HepG2 (cell line): ENCODE measurements around the gene SMTNL2. TPM values are rescaled to one million over a fixed set of nuclear protein-coding genes. Genes with fewer than 3 reads are reported as not detected.

Experiments
- ARNT2 ChIP-seq: sonication (generic); formaldehyde crosslinking; IDR thresholded peaks from 2 replicates; pipeline ENCODE4 v1.8.0; 2022; ENCODE audit warnings: mild to moderate bottlenecking, low read depth, missing genetic modification reagents, moderate library complexity
- ATRX ChIP-seq: sonication (generic); formaldehyde crosslinking; IDR thresholded peaks from 2 replicates; pipeline ENCODE4 v1.4.0; 2020; ENCODE audit warnings: missing genetic modification reagents, borderline replicate concordance
- CBX2 ChIP-seq, 2 experiments: fragments of 200-600 bp in 1 of 2; sonication (generic); formaldehyde crosslinking in 1 of 2; IDR thresholded peaks; 2 replicates each; pipeline versions ENCODE4 v1.7.0 to v1.8.1; 2018 to 2022; ENCODE audit warnings: low read depth in 2 of 2, low read length in 1 of 2, mild to moderate bottlenecking in 1 of 2, missing genetic modification reagents in 1 of 2
- EZH2 ChIP-seq: conservative IDR thresholded peaks from 2 replicates; pipeline ENCODE4 v1.6.1; 2012; ENCODE audit warnings: mild to moderate bottlenecking, low read depth, low read length, moderate library complexity
- FOXK2 ChIP-seq: fragments of 450-650 bp; IDR thresholded peaks from 2 replicates; pipeline ENCODE4 v1.6.1; 2016
- MXD4 ChIP-seq: IDR thresholded peaks from 2 replicates; pipeline ENCODE4 v1.6.1; 2016; ENCODE audit warnings: mild to moderate bottlenecking, missing biosample characterization, missing genetic modification reagents
- MYC ChIP-seq: sonication (generic); formaldehyde crosslinking; IDR thresholded peaks from 2 replicates; pipeline ENCODE4 v1.9.0; 2021; ENCODE audit warnings: missing genetic modification reagents, borderline replicate concordance
- NKX3-1 ChIP-seq: sonication (generic); formaldehyde crosslinking; IDR thresholded peaks from 2 replicates; pipeline ENCODE4 v1.5.0; 2020; ENCODE audit warnings: missing genetic modification reagents
- PAF1 ChIP-seq: IDR thresholded peaks from 2 replicates; pipeline ENCODE4 v1.6.1; 2016; ENCODE audit warnings: missing genetic modification reagents, missing compliant biosample characterization
- SMYD3 ChIP-seq: sonication (generic); formaldehyde crosslinking; IDR thresholded peaks from 2 replicates; pipeline ENCODE4 v1.8.1; 2023; ENCODE audit warnings: mild to moderate bottlenecking, missing genetic modification reagents
- SOX13 ChIP-seq, 3 experiments: fragments of 450-650 bp in 1 of 3; sonication (generic) in 1 of 3; formaldehyde crosslinking in 1 of 3; IDR thresholded peaks in 2 of 3; conservative IDR thresholded peaks in 1 of 3; 2 replicates each; pipeline versions ENCODE4 v1.5.0 to v1.6.1; 2016 to 2020; ENCODE audit warnings: antibody characterized with exemption in 1 of 3, mild to moderate bottlenecking in 1 of 3, missing compliant biosample characterization in 1 of 3, missing genetic modification reagents in 1 of 3, moderate library complexity in 1 of 3
- ZC3H13 ChIP-seq: sonication (generic); formaldehyde crosslinking; IDR thresholded peaks from 2 replicates; pipeline ENCODE4 v1.8.1; 2023; ENCODE audit warnings: mild to moderate bottlenecking, missing genetic modification reagents, moderate library complexity
- ZNF414 ChIP-seq: sonication (generic); formaldehyde crosslinking; IDR thresholded peaks from 2 replicates; pipeline ENCODE4 v1.5.0; 2020; ENCODE audit warnings: missing genetic modification reagents
- ZNF431 ChIP-seq: sonication (generic); formaldehyde crosslinking; IDR thresholded peaks from 2 replicates; pipeline ENCODE4 v1.9.0; 2022; ENCODE audit warnings: missing genetic modification reagents, low read depth, mild to moderate bottlenecking, borderline replicate concordance
- ZNF775 ChIP-seq: sonication (generic); formaldehyde crosslinking; IDR thresholded peaks from 2 replicates; pipeline ENCODE4 v1.4.0; 2020; ENCODE audit warnings: missing genetic modification reagents, mild to moderate bottlenecking, moderate library complexity, borderline replicate concordance
- ZSCAN9 ChIP-seq: IDR thresholded peaks from 2 replicates; pipeline ENCODE4 v1.6.1; 2016; ENCODE audit warnings: borderline replicate concordance
- ZZZ3 ChIP-seq: sonication (generic); formaldehyde crosslinking; IDR thresholded peaks from 2 replicates; pipeline ENCODE4 v1.4.0; 2020; ENCODE audit warnings: missing genetic modification reagents, mild to moderate bottlenecking, borderline replicate concordance
- polyA plus RNA-seq, 8 experiments: library from polyadenylated mRNA; depleted of rRNA in 3 of 8; stranded (reverse) in 7 of 8; unstranded in 1 of 8; fragments of >200 nt; fragmentation: Illumina TruSeq in 4 of 8; extraction: Trizol in 4 of 8; gene quantifications; 2 replicates each; pipeline versions ENCODE4 v1.2.1 to v1.2.3, GENCODE V29; 2011 to 2016; ENCODE audit warnings: low read depth in 4 of 8, missing spikeins in 1 of 8, mixed read lengths in 1 of 8; ENCODE audit not compliant: insufficient read depth in 1 of 8
- total RNA-seq, 5 experiments: library from RNA; depleted of rRNA; stranded (reverse); fragments of >200 nt; fragmentation: Illumina TruSeq; extraction: Trizol; gene quantifications; 2 replicates each; pipeline ENCODE4 v1.2.3, GENCODE V29; 2016; ENCODE audit warnings: low read depth in 1 of 5
- TF ChIP-seq, protein P1 (sequence below): sonication (generic); formaldehyde crosslinking; IDR thresholded peaks from 2 replicates; pipeline ENCODE4 v1.8.0; 2022; ENCODE audit warnings: mild to moderate bottlenecking, missing genetic modification reagents; ENCODE audit not compliant: insufficient replicate concordance
- TF ChIP-seq, protein P2 (sequence below): sonication (generic); formaldehyde crosslinking; IDR thresholded peaks from 2 replicates; pipeline ENCODE4 v1.8.1; 2023; ENCODE audit warnings: mild to moderate bottlenecking, missing genetic modification reagents
- TF ChIP-seq, protein P3 (sequence below): sonication (generic); formaldehyde crosslinking; IDR thresholded peaks from 2 replicates; pipeline ENCODE4 v1.4.0; 2020; ENCODE audit warnings: mild to moderate bottlenecking, missing genetic modification reagents
- TF ChIP-seq, protein P4 (sequence below): sonication (generic); formaldehyde crosslinking; conservative IDR thresholded peaks from 2 replicates; pipeline ENCODE4 v1.4.0; 2020; ENCODE audit warnings: missing genetic modification reagents

Gene SMTNL2
- total and polyA plus RNA-seq, 2 of the 13 experiments (the other 11 are each of a cell fraction or from before 2014, with no cell fraction given): 0.41 to 5.1 TPM

DNA sequence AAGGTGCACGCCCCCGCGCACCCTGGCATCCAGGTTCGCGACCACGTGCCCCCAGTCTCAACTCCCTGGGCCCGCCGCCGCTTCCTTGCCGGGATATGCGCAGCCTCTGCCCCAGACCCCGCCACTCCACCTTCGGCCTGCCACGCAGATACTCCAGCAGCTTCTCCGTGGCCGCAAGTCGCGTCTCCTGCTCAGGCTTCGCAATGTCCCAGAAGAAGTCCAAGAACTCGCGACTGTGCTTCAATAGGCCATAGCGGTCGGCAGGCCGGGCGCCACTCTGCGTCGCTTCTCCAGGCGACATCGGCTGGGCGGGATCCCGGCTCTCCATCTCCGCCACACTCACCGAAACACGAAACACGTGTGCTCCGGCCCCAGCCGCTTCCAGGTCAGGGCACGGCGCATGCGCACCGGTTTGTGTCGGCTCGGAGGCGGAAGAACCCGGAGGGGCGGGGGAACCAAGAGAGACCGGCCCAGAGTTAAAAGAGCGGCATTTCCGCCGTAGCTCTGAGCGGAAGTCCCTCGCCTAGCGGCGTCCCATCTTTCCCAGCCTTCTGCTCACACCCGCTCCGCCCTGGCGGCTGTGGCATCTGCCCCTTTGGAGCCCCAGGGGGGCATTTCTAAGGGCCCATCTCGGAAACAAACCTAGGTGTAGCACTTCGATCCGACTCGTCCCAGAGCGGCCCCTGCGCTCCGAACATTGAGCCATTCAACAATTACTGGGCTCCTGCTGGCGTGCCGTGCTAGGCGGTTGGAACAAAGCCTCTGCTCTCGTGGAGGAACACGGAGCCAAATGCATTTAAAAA, 29.1 kb upstream of the SMTNL2 start, which contains the start of gene MYBBP1A (continued):
- no peak for TF ChIP-seq PAF1 (CRISPR knock-in tag)
- TF ChIP-seq, protein P1, sequence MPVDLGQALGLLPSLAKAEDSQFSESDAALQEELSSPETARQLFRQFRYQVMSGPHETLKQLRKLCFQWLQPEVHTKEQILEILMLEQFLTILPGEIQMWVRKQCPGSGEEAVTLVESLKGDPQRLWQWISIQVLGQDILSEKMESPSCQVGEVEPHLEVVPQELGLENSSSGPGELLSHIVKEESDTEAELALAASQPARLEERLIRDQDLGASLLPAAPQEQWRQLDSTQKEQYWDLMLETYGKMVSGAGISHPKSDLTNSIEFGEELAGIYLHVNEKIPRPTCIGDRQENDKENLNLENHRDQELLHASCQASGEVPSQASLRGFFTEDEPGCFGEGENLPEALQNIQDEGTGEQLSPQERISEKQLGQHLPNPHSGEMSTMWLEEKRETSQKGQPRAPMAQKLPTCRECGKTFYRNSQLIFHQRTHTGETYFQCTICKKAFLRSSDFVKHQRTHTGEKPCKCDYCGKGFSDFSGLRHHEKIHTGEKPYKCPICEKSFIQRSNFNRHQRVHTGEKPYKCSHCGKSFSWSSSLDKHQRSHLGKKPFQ: peak; percentile 56
- peak; percentile 98 for TF ChIP-seq MYC (CRISPR knock-in tag)
- TF ChIP-seq CBX2 (IDR thresholded peaks at IDR 0.05; ENCODE audit: low read depth, low read length): no peak
- TF ChIP-seq CBX2 (CRISPR knock-in tag; IDR thresholded peaks at IDR 0.05; ENCODE audit: low read depth): no peak
- TF ChIP-seq ZNF414 (CRISPR knock-in tag): peak; percentile 89
- no peak; the same call in 1 of the 2 replicates for TF ChIP-seq SMYD3 (CRISPR knock-in tag)
- peak; percentile 67; the same call in 1 of the 2 replicates for TF ChIP-seq FOXK2
- TF ChIP-seq, protein P2, sequence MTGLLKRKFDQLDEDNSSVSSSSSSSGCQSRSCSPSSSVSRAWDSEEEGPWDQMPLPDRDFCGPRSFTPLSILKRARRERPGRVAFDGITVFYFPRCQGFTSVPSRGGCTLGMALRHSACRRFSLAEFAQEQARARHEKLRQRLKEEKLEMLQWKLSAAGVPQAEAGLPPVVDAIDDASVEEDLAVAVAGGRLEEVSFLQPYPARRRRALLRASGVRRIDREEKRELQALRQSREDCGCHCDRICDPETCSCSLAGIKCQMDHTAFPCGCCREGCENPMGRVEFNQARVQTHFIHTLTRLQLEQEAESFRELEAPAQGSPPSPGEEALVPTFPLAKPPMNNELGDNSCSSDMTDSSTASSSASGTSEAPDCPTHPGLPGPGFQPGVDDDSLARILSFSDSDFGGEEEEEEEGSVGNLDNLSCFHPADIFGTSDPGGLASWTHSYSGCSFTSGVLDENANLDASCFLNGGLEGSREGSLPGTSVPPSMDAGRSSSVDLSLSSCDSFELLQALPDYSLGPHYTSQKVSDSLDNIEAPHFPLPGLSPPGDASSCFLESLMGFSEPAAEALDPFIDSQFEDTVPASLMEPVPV (CRISPR knock-in tag): no peak
- TF ChIP-seq SOX13 (IDR thresholded peaks at IDR 0.05): no peak
- TF ChIP-seq SOX13 (CRISPR knock-in tag; conservative IDR thresholded peaks at IDR 0.05 in 1 of 2, IDR thresholded peaks at IDR 0.05 in 1 of 2): no peak; a peak in 1 of 4 replicates
- no peak; the same call in 1 of the 2 replicates for TF ChIP-seq ZNF431 (CRISPR knock-in tag)
- TF ChIP-seq, protein P3, sequence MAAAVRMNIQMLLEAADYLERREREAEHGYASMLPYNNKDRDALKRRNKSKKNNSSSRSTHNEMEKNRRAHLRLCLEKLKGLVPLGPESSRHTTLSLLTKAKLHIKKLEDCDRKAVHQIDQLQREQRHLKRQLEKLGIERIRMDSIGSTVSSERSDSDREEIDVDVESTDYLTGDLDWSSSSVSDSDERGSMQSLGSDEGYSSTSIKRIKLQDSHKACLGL (CRISPR knock-in tag): peak; percentile 99
- TF ChIP-seq ZSCAN9 (CRISPR knock-in tag): peak; percentile 65
- peak; percentile 99 for TF ChIP-seq MXD4
- TF ChIP-seq NKX3-1 (CRISPR knock-in tag): peak; percentile 66; the same call in 1 of the 2 replicates
- TF ChIP-seq, protein P4, sequence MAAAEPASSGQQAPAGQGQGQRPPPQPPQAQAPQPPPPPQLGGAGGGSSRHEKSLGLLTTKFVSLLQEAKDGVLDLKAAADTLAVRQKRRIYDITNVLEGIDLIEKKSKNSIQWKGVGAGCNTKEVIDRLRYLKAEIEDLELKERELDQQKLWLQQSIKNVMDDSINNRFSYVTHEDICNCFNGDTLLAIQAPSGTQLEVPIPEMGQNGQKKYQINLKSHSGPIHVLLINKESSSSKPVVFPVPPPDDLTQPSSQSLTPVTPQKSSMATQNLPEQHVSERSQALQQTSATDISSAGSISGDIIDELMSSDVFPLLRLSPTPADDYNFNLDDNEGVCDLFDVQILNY (CRISPR knock-in tag): no peak
- TF ChIP-seq ZNF775 (CRISPR knock-in tag): no peak
- no peak for TF ChIP-seq EZH2
- TF ChIP-seq ATRX (CRISPR knock-in tag): no peak
- TF ChIP-seq ZZZ3 (CRISPR knock-in tag): peak; percentile 58; the same call in 1 of the 2 replicates
- TF ChIP-seq ARNT2: peak; percentile 92
- no peak for TF ChIP-seq ZC3H13 (CRISPR knock-in tag)
